HepG2 (cell line): ENCODE measurements around the gene TMEM39B. TPM values are rescaled to one million over a fixed set of nuclear protein-coding genes. Genes with fewer than 3 reads are reported as not detected.

Experiments
- ATAC-seq: fragments of 200-7000 bp; cut with Tn5 transposase; 3 replicates; pipeline ENCODE4 v1.9.1; 2020; ENCODE audit warnings: mild to moderate bottlenecking, moderate library complexity
- BruUV-seq: library from RNA; stranded (reverse); fragments of 400-500 nt; replicated peaks from 2 replicates; lab custom pipeline; 2021; lab: Mats Ljungman, UMichigan
- CTCF ChIA-PET: fragments of 300-600 bp; formaldehyde crosslinking; extraction: SDS; loops from one replicate; lab custom pipeline; 2021; ENCODE audit warnings: low total read pairs, inconsistent platforms, low intra/inter-chr PET ratio; lab: Yijun Ruan, JAX
- POLR2A ChIA-PET: fragments of 350-600 bp; sonication (Branson Sonifier 250); formaldehyde crosslinking; loops from one replicate; lab custom pipeline; 2020; ENCODE audit warnings: antibody characterized with exemption, inconsistent platforms; lab: Yijun Ruan, JAX
- DNase-seq: peaks from one replicate; pipeline ENCODE4 v3.0.0-alpha.2; 2015; ENCODE audit warnings: low spot score
- FAIRE-seq: peaks from 3 replicates; lab custom pipeline; 2011; peaks lifted over from hg19 to GRCh38; lab: Jason Lieb, UNC
- H2AFZ ChIP-seq: one replicate; pipeline ENCODE4 v1.6.1; 2011; ENCODE audit warnings: low read length, inconsistent platforms
- H3K27ac ChIP-seq: fragments of 300-600 bp; 3 replicates; pipeline ENCODE4 v1.8.0; 2011; ENCODE audit warnings: mixed run types, mild to moderate bottlenecking, mixed read lengths, low read length, inconsistent platforms; ENCODE audit not compliant: insufficient read depth; ENCODE audit errors: extremely low read length
- H3K27me3 ChIP-seq, 2 experiments: fragments of 200-600 bp in 1 of 2; 2 replicates in 1 of 2; 3 replicates in 1 of 2; pipeline versions ENCODE4 v1.6.0 to v1.8.0; 2011; ENCODE audit warnings: low read length in 2 of 2, mild to moderate bottlenecking in 2 of 2, moderate library complexity in 2 of 2, inconsistent platforms in 1 of 2; ENCODE audit not compliant: insufficient read depth in 2 of 2, control insufficient read depth in 1 of 2
- H3K36me3 ChIP-seq, 2 experiments: fragments of 200-600 bp in 1 of 2; replicated peaks in 1 of 2; 2 replicates in 1 of 2; 3 replicates in 1 of 2; pipeline versions ENCODE4 v1.5.1 to v1.8.0; 2011; ENCODE audit warnings: low read length in 2 of 2, inconsistent platforms in 1 of 2; ENCODE audit not compliant: insufficient read depth in 2 of 2, control insufficient read depth in 1 of 2
- H3K4me1 ChIP-seq: 2 replicates; pipeline ENCODE4 v1.5.1; 2012; ENCODE audit warnings: low read length, inconsistent platforms; ENCODE audit not compliant: insufficient read depth
- H3K4me2 ChIP-seq: 2 replicates; pipeline ENCODE4 v1.6.0; 2011; ENCODE audit warnings: low read depth, low read length, inconsistent platforms
- H3K4me3 ChIP-seq, 3 experiments: fragments of 200-600 bp in 1 of 3; sonication (generic), shearing (Covaris generic) in 1 of 3; replicated peaks in 1 of 3; 2 replicates each; pipeline ENCODE4 v1.5.1; 2011 to 2016; ENCODE audit warnings: low read length in 3 of 3, inconsistent platforms in 2 of 3, low read depth in 2 of 3, mild to moderate bottlenecking in 2 of 3, control low read depth in 1 of 3, mixed read lengths in 1 of 3; ENCODE audit not compliant: insufficient read depth in 1 of 3
- H3K79me2 ChIP-seq: one replicate; pipeline ENCODE4 v1.6.1; 2011; ENCODE audit warnings: low read length, inconsistent platforms; ENCODE audit not compliant: insufficient read depth
- H3K9ac ChIP-seq: 2 replicates; pipeline ENCODE4 v1.6.0; 2011; ENCODE audit warnings: mild to moderate bottlenecking, low read depth, low read length, inconsistent platforms; ENCODE audit not compliant: insufficient read depth
- H3K9me3 ChIP-seq: 2 replicates; pipeline ENCODE4 v1.5.1; 2012; ENCODE audit warnings: mild to moderate bottlenecking, low read length
- H4K20me1 ChIP-seq: 2 replicates; pipeline ENCODE4 v1.6.0; 2011; ENCODE audit warnings: inconsistent platforms, mild to moderate bottlenecking, low read length, moderate library complexity; ENCODE audit not compliant: insufficient read depth
- ASH2L ChIP-seq: fragments of 300-600, 200-600 bp; sonication (generic); IDR thresholded peaks from 2 replicates; pipeline ENCODE4 v1.7.0; 2017; ENCODE audit warnings: low read depth, mild to moderate bottlenecking, moderate library complexity, mixed read lengths, low read length; ENCODE audit not compliant: insufficient read length
- ATF7 ChIP-seq, 2 experiments: fragments of 450-650 bp in 1 of 2; sonication (generic) in 1 of 2; formaldehyde crosslinking in 1 of 2; IDR thresholded peaks; 2 replicates each; pipeline versions ENCODE4 v1.4.0 to v1.6.1; 2016 to 2020; ENCODE audit warnings: antibody characterized with exemption in 1 of 2, mild to moderate bottlenecking in 1 of 2, missing genetic modification reagents in 1 of 2
- GMEB1 ChIP-seq: sonication (generic); formaldehyde crosslinking; IDR thresholded peaks from 2 replicates; pipeline ENCODE4 v1.5.1; 2020; ENCODE audit warnings: missing genetic modification reagents, mild to moderate bottlenecking, borderline replicate concordance
- NR2C2 ChIP-seq: sonication (generic); formaldehyde crosslinking; IDR thresholded peaks from 2 replicates; pipeline ENCODE4 v1.4.0; 2020; ENCODE audit warnings: missing genetic modification reagents, mild to moderate bottlenecking, moderate library complexity, borderline replicate concordance
- ONECUT2 ChIP-seq: sonication (generic); formaldehyde crosslinking; IDR thresholded peaks from 2 replicates; pipeline ENCODE4 v1.4.0; 2020; ENCODE audit warnings: missing genetic modification reagents
- RERE ChIP-seq: IDR thresholded peaks from 2 replicates; pipeline ENCODE4 v1.6.1; 2016; ENCODE audit warnings: low read depth, missing genetic modification reagents, missing compliant biosample characterization
- SALL1 ChIP-seq: sonication (generic); formaldehyde crosslinking; IDR thresholded peaks from 2 replicates; pipeline ENCODE4 v1.8.0; 2022; ENCODE audit warnings: mild to moderate bottlenecking, missing genetic modification reagents
- SMAD1 ChIP-seq: sonication (generic); formaldehyde crosslinking; IDR thresholded peaks from 2 replicates; pipeline ENCODE4 v1.4.0; 2020; ENCODE audit warnings: missing genetic modification reagents, low read depth, mild to moderate bottlenecking, borderline replicate concordance
- SMARCE1 ChIP-seq: fragments of 450-650 bp; IDR thresholded peaks from 2 replicates; pipeline ENCODE4 v1.6.1; 2017; ENCODE audit warnings: borderline replicate concordance
- ZBTB37 ChIP-seq: sonication (generic); formaldehyde crosslinking; IDR thresholded peaks from 2 replicates; pipeline ENCODE4 v1.4.0; 2020; ENCODE audit warnings: mild to moderate bottlenecking, missing genetic modification reagents
- ZBTB7A ChIP-seq: sonication (generic); formaldehyde crosslinking; IDR thresholded peaks from 2 replicates; pipeline ENCODE4 v1.8.0; 2022; ENCODE audit warnings: mild to moderate bottlenecking, missing genetic modification reagents
- ZNF530 ChIP-seq: sonication (generic); formaldehyde crosslinking; IDR thresholded peaks from 2 replicates; pipeline ENCODE4 v1.5.0; 2020; ENCODE audit warnings: low read depth, mild to moderate bottlenecking, missing genetic modification reagents
- ZUFSP ChIP-seq: sonication (generic); formaldehyde crosslinking; IDR thresholded peaks from 2 replicates; pipeline ENCODE4 v1.9.0; 2021; ENCODE audit warnings: missing genetic modification reagents, mild to moderate bottlenecking, borderline replicate concordance
- WGBS: methylation state at CpG from one replicate; pipeline ENCODE4 v1.1.6; 2017; ENCODE audit warnings: low lambda C conversion rate; 5-methylcytosine and 5-hydroxymethylcytosine counted together
- in situ Hi-C: cut with HindIII; loops from 2 replicates; pipeline ENCODE4 v1.10.0; 2017; ENCODE audit warnings: low pct_unique_long_range_greater_than_20kb; ENCODE audit not compliant: extremely low pct_ligation_motif_present
- intact Hi-C: fragments of 100-400 bp; cut with micrococcal nuclease; formaldehyde crosslinking; loops from one replicate; pipeline ENCODE4 v1.10.0; 2022; ENCODE audit not compliant: unreplicated experiment
- polyA plus RNA-seq, 8 experiments: library from polyadenylated mRNA; depleted of rRNA in 3 of 8; stranded (reverse) in 7 of 8; unstranded in 1 of 8; fragments of >200 nt; fragmentation: Illumina TruSeq in 4 of 8; extraction: Trizol in 4 of 8; gene quantifications; 2 replicates each; pipeline versions ENCODE4 v1.2.1 to v1.2.3, GENCODE V29; 2011 to 2016; ENCODE audit warnings: low read depth in 4 of 8, missing spikeins in 1 of 8, mixed read lengths in 1 of 8; ENCODE audit not compliant: insufficient read depth in 1 of 8
- total RNA-seq, 5 experiments: library from RNA; depleted of rRNA; stranded (reverse); fragments of >200 nt; fragmentation: Illumina TruSeq; extraction: Trizol; gene quantifications; 2 replicates each; pipeline ENCODE4 v1.2.3, GENCODE V29; 2016; ENCODE audit warnings: low read depth in 1 of 5

TMEM39B gene
- total and polyA plus RNA-seq, 2 of the 13 experiments (the other 11 are each of a cell fraction or from before 2014, with no cell fraction given): 4.9 to 10.4 TPM

- H3K4me2 ChIP-seq: no peak overlapping the region; the same call in 1 of the 2 replicates
- intact Hi-C loops: no loop called here
- BruUV-seq: TSS peak; percentile 29
These were observed 38.4 kb downstream of the TMEM39B start for GRCh38 chr1:32111040-32111623.

More at GRCh38 chr1:32111040-32111623, 38.4 kb downstream of the TMEM39B start:
- WGBS: 100% methylated on average over 2 of the region's 2 CpGs
- no peak overlapping the region for H3K9ac ChIP-seq
- no peaks in the 10 kb centered on the region for H3K9me3 ChIP-seq
- H3K79me2 ChIP-seq: peaks cover 76% of the 10 kb centered on the region
- peaks cover 12% of the 10 kb centered on the region; the same call in 1 of the 2 replicates for H4K20me1 ChIP-seq
- H3K4me3 ChIP-seq: no peak overlapping the region
- H3K36me3 ChIP-seq: peaks cover 0 to 8% of the 10 kb centered on the region in 2 experiments; a peak in 1 of 5 replicates
- H2AFZ ChIP-seq: no peak overlapping the region
- ATAC-seq (no peak), DNase-seq (no peak), FAIRE-seq (no peak)
- in situ Hi-C loops: no loop called here
- no peaks in the 10 kb centered on the region; a peak in 1 of 5 replicates for H3K27me3 ChIP-seq
- no peak for TF ChIP-seq SALL1 (CRISPR knock-in tag)
- TF ChIP-seq RERE: no peak
- no peak for TF ChIP-seq ASH2L
- TF ChIP-seq SMAD1: no peak
- no peak for TF ChIP-seq NR2C2
- TF ChIP-seq ATF7 (IDR thresholded peaks at IDR 0.05): no peak
- TF ChIP-seq ATF7 (CRISPR knock-in tag; IDR thresholded peaks at IDR 0.05): no peak
- no peak for TF ChIP-seq GMEB1 (CRISPR knock-in tag)
- TF ChIP-seq ZUFSP: no peak
- TF ChIP-seq ONECUT2 (CRISPR knock-in tag): no peak
- TF ChIP-seq ZBTB37 (CRISPR knock-in tag): no peak
- no peak for TF ChIP-seq ZNF530 (CRISPR knock-in tag)
- no peak for TF ChIP-seq SMARCE1
- no peak for TF ChIP-seq ZBTB7A
- H3K27ac ChIP-seq: no peak overlapping the region
- ChIA-PET POLR2A (interaction anchor here (0.6 kb wide), 1 partner anchor 79 kb away, joined by 6 read pairs; no protein-coding TSS in a partner anchor), CTCF (no interaction called here)
- peaks cover 40% of the 10 kb centered on the region for H3K4me1 ChIP-seq
